Measurements from ENCODE around the gene BMPR1A. TPM values are rescaled to one million over a fixed set of nuclear protein-coding genes. Genes with fewer than 3 reads are reported as not detected.

Gene BMPR1A
- total and polyA plus RNA-seq, 8 donors, result 5.8 to 104 (median 19.9) TPM

DNA sequence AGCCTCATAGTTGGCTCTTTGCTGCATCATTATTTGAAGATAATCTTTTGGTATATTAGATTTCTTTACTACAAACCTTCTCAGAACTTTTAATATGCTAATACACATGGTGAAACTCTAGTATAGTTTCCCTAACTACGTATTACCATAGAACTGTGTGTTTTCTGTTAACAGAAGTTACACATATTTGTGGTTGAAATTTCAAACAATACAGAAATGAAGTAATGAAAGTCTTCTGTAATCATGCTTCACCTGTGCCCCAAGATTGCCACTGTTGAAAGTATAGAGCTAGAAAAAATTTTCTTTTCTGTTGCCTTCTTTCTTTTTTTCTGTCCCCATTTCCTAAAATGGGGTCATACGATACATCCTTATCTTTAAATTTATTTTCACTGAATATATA, 9.1 kb downstream of the BMPR1A start:
- H3K4me3 ChIP-seq, result no peak overlapping the region
- peaks cover 9 to 76% (median 53%) of the 10 kb centered on the region in 4 donors for H3K4me1 ChIP-seq
- TF ChIP-seq EP300 (IDR thresholded peaks at IDR 0.05), result no peak
- TF ChIP-seq, protein P1, sequence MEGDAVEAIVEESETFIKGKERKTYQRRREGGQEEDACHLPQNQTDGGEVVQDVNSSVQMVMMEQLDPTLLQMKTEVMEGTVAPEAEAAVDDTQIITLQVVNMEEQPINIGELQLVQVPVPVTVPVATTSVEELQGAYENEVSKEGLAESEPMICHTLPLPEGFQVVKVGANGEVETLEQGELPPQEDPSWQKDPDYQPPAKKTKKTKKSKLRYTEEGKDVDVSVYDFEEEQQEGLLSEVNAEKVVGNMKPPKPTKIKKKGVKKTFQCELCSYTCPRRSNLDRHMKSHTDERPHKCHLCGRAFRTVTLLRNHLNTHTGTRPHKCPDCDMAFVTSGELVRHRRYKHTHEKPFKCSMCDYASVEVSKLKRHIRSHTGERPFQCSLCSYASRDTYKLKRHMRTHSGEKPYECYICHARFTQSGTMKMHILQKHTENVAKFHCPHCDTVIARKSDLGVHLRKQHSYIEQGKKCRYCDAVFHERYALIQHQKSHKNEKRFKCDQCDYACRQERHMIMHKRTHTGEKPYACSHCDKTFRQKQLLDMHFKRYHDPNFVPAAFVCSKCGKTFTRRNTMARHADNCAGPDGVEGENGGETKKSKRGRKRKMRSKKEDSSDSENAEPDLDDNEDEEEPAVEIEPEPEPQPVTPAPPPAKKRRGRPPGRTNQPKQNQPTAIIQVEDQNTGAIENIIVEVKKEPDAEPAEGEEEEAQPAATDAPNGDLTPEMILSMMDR (IDR thresholded peaks at IDR 0.05), result no peak
- no peak for TF ChIP-seq POLR2AphosphoS5 (IDR thresholded peaks at IDR 0.05)
- TF ChIP-seq POLR2A (IDR thresholded peaks at IDR 0.05), result no peak
- intact Hi-C loops (cut with DNase I; ENCODE audit: low total_unique reads), result no loop called here
- 63 to 78% (median 66%) methylated on average over 2 of the region's 2 CpGs for WGBS, 5 donors
- H3K36me3 ChIP-seq, result no peaks in the 10 kb centered on the region
- no peaks in the 10 kb centered on the region for H3K27me3 ChIP-seq
- no peak for DNase-seq
- peak overlapping the region in 1 of 5 donors; percentile 46 for H3K27ac ChIP-seq
- H3K9me3 ChIP-seq, result no peaks in the 10 kb centered on the region

DNA sequence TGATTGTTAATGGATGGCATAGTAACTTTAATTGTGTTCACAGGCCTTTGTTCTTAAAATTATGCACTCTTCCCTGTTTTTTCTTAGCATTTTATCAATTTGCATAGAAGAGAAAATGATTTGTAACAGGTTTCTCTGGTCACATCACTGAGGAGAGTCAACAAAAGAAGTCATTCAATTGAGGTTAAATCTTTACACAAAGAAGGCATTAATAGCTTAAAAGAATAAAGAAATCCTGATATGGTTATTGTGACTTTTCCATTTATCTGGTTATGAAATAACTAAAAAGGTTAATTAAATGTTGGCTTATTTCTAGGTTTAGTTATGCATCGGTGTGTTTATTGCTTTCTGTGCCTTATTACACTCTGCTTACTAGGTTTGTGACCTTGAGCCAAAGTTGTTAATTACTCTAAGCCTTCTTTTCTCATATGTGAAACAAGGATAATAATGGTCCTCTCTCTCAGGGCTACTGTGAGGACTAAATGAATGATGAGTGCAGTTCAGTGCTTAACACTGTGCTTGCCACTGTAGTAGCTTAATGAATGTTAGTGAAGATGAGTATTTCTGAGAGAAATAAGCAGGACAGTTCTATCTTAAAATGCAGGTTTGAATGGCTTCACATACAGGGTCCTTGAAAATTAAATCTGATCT, 12.1 kb downstream of the BMPR1A start:
- H3K27ac ChIP-seq, result no peak overlapping the region
- no peaks in the 10 kb centered on the region for H3K36me3 ChIP-seq
- no peak for DNase-seq
- TF ChIP-seq, protein P1 (IDR thresholded peaks at IDR 0.05), result no peak
- TF ChIP-seq EP300 (IDR thresholded peaks at IDR 0.05) (no peak), POLR2A (IDR thresholded peaks at IDR 0.05) (no peak), POLR2AphosphoS5 (IDR thresholded peaks at IDR 0.05) (no peak)
- WGBS, 5 donors, result 23 to 54% (median 31%) methylated on average over 1 of the region's 1 CpG
- peaks cover 6 to 79% (median 50%) of the 10 kb centered on the region in 4 donors for H3K4me1 ChIP-seq
- no peaks in the 10 kb centered on the region for H3K9me3 ChIP-seq
- H3K27me3 ChIP-seq, result no peaks in the 10 kb centered on the region
- no peak overlapping the region for H3K4me3 ChIP-seq
- intact Hi-C loops (cut with DNase I; ENCODE audit: low total_unique reads), result no loop called here

DNA sequence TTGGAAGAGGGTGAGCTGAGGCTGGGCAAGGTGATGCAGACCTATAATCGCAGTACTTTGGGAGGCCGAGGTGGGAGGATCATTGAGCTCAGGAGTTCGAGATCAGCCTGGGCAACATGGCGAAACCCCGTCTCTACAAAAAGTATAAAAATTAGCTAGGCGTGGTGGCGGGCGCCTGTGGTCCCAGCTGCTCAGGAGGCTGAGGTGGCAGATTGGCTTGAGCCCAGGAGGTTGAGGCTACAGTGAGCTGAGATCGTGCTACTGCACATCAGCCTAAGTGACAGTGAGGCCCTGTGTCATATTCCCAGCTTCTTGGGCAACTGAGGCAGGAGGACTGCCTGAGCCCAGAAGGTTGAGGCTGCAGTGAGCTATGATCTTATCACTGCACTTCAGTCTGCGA, 13.6 kb downstream of the BMPR1A start:
- intact Hi-C loops (cut with DNase I; ENCODE audit: low total_unique reads), result no loop called here
- no peak for DNase-seq
- TF ChIP-seq POLR2A (IDR thresholded peaks at IDR 0.05), result no peak
- TF ChIP-seq EP300 (IDR thresholded peaks at IDR 0.05), result no peak
- TF ChIP-seq, protein P1 (IDR thresholded peaks at IDR 0.05), result no peak
- TF ChIP-seq POLR2AphosphoS5 (IDR thresholded peaks at IDR 0.05), result no peak
- Histone ChIP-seq H3K27me3 (no peaks in the 10 kb centered on the region), H3K9me3 (no peaks in the 10 kb centered on the region), H3K4me1 (peaks cover 6 to 83% (median 55%) of the 10 kb centered on the region in 4 donors), H3K27ac (peak overlapping the region in 1 of 5 donors; percentile 19), H3K36me3 (no peaks in the 10 kb centered on the region), H3K4me3 (no peak overlapping the region)
- 91 to 94% (median 93%) methylated on average over 9 to 10 of the region's 10 CpGs for WGBS, 5 donors

DNA sequence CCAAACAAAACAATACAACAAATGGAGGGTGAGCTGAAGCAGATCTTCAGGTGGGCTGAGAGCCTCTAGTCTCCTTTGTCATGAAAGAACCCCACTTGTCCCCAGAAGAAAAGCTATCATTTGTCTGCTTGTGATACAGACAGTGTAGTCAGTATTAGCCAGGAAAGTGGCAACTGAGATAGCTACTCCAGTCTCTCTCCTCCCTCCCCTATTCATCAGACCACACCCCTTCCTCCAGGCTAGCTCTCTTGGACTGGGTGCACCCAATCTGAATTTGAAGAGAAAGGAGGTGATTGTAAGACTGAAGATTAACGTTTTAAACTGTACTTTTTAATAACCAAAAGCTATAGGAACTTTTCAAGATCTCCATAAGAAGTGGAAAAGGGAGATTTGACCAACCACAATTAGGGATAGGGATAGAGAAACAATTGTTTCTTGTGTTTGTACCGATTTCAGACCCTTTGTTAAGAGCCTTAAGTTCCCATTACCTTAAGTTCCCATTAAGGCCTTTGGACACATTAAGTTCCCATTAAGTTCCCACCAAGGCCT, 14.1 kb downstream of the BMPR1A start:
- Histone ChIP-seq H3K4me1 (peaks cover 6 to 86% (median 58%) of the 10 kb centered on the region in 4 donors), H3K27ac (no peak overlapping the region), H3K4me3 (no peak overlapping the region), H3K9me3 (no peaks in the 10 kb centered on the region), H3K27me3 (no peaks in the 10 kb centered on the region), H3K36me3 (no peaks in the 10 kb centered on the region)
- 39 to 53% (median 44%) methylated on average over 2 of the region's 2 CpGs for WGBS, 5 donors
- intact Hi-C loops (cut with DNase I; ENCODE audit: low total_unique reads), result no loop called here
- TF ChIP-seq POLR2A (IDR thresholded peaks at IDR 0.05) (no peak), EP300 (IDR thresholded peaks at IDR 0.05) (no peak), POLR2AphosphoS5 (IDR thresholded peaks at IDR 0.05) (no peak)
- TF ChIP-seq, protein P1 (IDR thresholded peaks at IDR 0.05), result no peak
- no peak for DNase-seq
